GM19351 (cell line): ENCODE data around the gene TMEM232.
A peak's percentile ranks its signal among the peaks of the same experiment; 100 is the strongest.
"Not testable (repeated sequence)": the region's sequence is repeated elsewhere in the genome, so short reads cannot be mapped to it uniquely, and the experiment has no call there.

Source experiments
- ATAC-seq: cut with Tn5 transposase; IDR thresholded peaks from one replicate; pipeline ENCODE4 v1.9.1; 2021; ENCODE audit warnings: mild to moderate bottlenecking, moderate library complexity; ENCODE audit not compliant: unreplicated experiment

Gene TMEM232

GRCh38 chr5:110716247-110717245 is 9.9 kb downstream of the TMEM232 start:
- ATAC-seq: peak; percentile 69

- no peak for ATAC-seq
Measured at GRCh38 chr5:110707260-110707844, 19.1 kb downstream of the TMEM232 start.

GRCh38 chr5:110705349-110705748 is 21.1 kb downstream of the TMEM232 start:
- no peak for ATAC-seq

- ATAC-seq: no peak
Measured at GRCh38 chr5:110703481-110703880, 23.0 kb downstream of the TMEM232 start.

DNA sequence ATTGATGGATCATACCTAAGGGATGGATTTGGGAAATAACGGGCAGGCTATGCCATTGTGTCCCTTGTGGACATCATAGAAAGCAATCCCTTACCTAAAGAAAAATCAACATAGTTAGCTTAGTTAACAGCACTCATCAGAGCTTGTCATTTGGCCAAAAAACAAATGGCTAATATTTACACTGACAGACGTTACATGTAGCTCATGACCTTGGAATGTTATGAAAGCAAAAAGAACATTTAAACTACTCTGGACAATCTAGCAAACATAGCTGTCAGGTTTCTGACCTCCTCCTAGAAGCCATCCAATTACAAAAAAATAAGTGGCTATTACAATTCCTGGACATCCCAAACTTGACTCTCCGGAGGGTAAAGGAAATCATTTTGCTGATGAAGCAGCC is 23.8 kb downstream of the TMEM232 start:
- ATAC-seq: no peak

DNA sequence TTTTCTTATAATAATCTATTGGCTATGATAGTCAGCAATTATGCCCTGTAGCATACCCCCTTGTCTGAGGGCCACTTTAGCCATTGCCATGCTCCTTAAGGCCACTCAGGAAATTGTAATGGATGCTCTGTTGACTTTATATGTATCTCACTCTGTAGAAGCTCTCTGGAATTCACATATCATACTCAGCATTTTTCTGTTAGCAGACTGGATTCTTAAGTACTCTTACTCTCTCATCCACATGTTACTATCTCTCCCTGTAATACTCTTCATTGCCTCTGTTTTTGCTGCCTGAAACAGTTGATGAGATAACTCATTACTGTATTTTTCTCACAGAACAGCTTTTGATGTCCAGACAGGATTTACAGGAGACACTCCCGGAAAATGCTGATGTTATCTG is 24.2 kb downstream of the TMEM232 start:
- ATAC-seq: no peak

GRCh38 chr5:110692669-110693068 is 33.8 kb downstream of the TMEM232 start:
- not testable (repeated sequence) for ATAC-seq

- ATAC-seq: not testable (repeated sequence)
Measured at GRCh38 chr5:110690587-110690986, 35.9 kb downstream of the TMEM232 start.

DNA sequence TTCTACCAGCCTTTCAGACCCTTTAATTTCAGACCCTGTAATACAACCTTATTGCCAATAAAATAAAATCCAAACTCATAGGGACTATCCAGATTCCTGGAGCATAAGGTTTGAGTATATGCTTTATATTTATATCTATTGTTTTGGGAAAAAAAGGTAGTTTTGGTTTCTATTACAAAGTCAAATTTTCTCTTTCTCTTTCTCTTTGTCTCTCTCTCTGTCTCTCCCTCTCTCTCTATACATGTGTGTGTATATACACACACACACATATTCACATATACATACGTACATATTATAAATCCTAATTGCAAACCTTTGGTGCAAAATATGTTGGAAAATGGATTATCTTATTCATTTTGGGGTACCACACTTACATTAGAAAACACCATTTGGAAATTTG is 39.0 kb downstream of the TMEM232 start:
- ATAC-seq: peak; percentile 74

- ATAC-seq: no peak
Measured at GRCh38 chr5:110686270-110686669, 40.2 kb downstream of the TMEM232 start.

GRCh38 chr5:110681953-110682352 is 44.5 kb downstream of the TMEM232 start:
- no peak for ATAC-seq

- ATAC-seq: no peak
Measured at GRCh38 chr5:110681109-110681508, 45.4 kb downstream of the TMEM232 start.

DNA sequence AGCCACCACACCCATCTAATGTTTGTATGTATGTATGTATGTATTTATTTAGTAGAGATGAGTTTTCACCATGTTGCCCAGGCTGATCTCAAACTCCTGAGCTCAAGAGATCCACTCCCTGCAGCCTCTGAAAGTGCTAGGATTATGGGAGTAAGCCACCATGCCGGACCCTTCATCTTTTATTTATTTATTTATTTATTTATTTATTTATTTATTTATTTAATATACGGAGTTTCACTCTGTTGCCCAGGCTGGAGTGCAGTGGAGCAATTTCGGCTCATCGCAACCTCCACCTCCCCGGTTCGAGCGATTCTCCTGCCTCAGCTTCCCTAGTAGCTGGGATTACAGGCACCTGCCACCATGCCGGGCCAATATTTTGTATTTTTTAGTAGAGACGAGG is 49.9 kb downstream of the TMEM232 start:
- ATAC-seq: not testable (repeated sequence)

DNA sequence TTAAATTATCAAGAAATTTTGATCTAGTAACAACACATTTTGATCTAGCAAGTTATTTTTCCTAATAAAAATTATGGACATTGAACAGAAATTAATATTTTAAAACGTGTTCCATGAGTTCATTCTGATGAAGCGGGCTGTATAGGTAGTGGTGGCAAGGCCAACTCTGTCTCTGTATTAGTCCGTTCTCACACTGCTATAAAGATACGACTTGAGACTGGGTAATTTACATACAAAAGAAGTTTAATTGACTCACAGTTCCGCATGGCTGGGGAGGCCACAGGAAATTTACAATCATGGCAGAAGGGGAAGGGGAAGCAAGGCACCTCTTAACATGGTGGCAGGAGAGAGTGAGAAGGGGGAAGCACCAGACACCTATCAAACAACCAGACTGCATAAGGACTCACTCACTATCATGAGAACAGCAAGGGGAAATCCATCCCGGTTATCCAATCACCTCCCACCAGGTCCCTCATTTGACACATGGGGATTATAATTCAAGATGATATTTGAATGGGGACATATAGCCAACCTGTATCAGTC is 61.2 kb downstream of the TMEM232 start:
- no peak for ATAC-seq

DNA sequence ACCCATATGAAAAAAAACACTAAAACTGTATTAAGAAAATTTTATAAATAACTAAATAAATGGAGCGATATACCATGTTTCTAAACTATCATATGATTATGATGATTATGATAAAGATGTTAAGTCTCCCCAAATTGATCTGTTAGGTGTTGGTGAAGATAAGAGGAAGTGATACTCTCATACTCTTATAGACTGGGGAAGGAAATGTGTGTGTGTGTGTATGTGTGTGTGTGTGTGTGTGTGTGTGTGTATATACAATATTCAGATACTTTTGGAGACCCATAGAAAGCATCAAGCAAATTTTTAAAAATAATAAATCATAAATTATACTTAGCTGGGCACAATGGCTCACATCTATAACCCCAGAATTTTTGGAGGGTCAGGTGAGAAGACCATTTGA is 62.9 kb downstream of the TMEM232 start:
- ATAC-seq: peak; percentile 94

- no peak for ATAC-seq
Measured at GRCh38 chr5:110658006-110658405, 68.5 kb downstream of the TMEM232 start.

GRCh38 chr5:110653231-110653970 is 73.1 kb downstream of the TMEM232 start:
- ATAC-seq: no peak

- ATAC-seq: no peak
Measured at GRCh38 chr5:110651507-110651906, 75.0 kb downstream of the TMEM232 start.

DNA sequence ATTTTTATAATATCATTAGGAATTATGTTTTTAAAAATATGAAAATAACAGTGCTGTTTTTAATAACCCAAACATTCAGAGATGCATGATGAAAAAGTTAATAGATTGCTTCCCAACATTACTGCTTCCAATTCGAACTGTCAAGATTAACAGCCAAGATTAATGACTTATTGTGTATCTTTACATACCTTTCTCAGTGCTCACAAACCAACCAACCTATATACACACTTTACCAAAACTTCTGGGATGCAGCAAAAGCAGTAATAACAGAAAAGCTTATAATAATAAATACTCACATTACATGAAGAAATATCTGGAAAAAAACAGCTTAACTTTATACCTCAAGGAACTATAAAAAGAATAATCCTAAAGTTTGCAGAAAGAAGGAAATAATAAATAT is 82.1 kb downstream of the TMEM232 start:
- no peak for ATAC-seq

- no peak for ATAC-seq
Measured at GRCh38 chr5:110638970-110639902, 87.2 kb downstream of the TMEM232 start.
